Activated CD4-positive, alpha-beta T cell treated with anti-CD3 and anti-CD28 coated beads, Interleukin-2, amount 10 ng/mL, durations not matched to agents 24 days and 14 days (primary cell): ENCODE results near the gene ILKAP. TPM values are rescaled to one million over a fixed set of nuclear protein-coding genes. Genes with fewer than 3 reads are reported as not detected.

Experiments used
- DNase-seq: peaks from one replicate; pipeline ENCODE4 v3.0.0; 2022
- H3K27ac Mint-ChIP-seq: one replicate; pipeline ENCODE4 v1.8.0; 2022; ENCODE audit warnings: mild to moderate bottlenecking, mixed read lengths
- H3K27me3 Mint-ChIP-seq: one replicate; pipeline ENCODE4 v1.8.0; 2022; ENCODE audit warnings: mixed read lengths
- H3K36me3 Mint-ChIP-seq: one replicate; pipeline ENCODE4 v1.8.0; 2022; ENCODE audit warnings: low read depth, mild to moderate bottlenecking, mixed read lengths
- H3K4me1 Mint-ChIP-seq: one replicate; pipeline ENCODE4 v1.8.0; 2021; ENCODE audit warnings: mixed read lengths
- H3K4me3 Mint-ChIP-seq: one replicate; pipeline ENCODE4 v1.8.0; 2022; ENCODE audit warnings: mild to moderate bottlenecking, moderate library complexity, mixed read lengths
- H3K9me3 Mint-ChIP-seq: one replicate; pipeline ENCODE4 v1.8.0; 2021; ENCODE audit warnings: mixed read lengths
- intact Hi-C: fragments of 100-400 bp; cut with micrococcal nuclease; formaldehyde crosslinking; loops from one replicate; pipeline ENCODE4 v1.15.1; 2023
- total RNA-seq: library from RNA; stranded (reverse); gene quantifications from 2 replicates; pipeline ENCODE4 v1.2.3, GENCODE V29; 2022

The ILKAP gene
- total RNA-seq, 1 donor from 2014 or later = 77.4 TPM

DNA sequence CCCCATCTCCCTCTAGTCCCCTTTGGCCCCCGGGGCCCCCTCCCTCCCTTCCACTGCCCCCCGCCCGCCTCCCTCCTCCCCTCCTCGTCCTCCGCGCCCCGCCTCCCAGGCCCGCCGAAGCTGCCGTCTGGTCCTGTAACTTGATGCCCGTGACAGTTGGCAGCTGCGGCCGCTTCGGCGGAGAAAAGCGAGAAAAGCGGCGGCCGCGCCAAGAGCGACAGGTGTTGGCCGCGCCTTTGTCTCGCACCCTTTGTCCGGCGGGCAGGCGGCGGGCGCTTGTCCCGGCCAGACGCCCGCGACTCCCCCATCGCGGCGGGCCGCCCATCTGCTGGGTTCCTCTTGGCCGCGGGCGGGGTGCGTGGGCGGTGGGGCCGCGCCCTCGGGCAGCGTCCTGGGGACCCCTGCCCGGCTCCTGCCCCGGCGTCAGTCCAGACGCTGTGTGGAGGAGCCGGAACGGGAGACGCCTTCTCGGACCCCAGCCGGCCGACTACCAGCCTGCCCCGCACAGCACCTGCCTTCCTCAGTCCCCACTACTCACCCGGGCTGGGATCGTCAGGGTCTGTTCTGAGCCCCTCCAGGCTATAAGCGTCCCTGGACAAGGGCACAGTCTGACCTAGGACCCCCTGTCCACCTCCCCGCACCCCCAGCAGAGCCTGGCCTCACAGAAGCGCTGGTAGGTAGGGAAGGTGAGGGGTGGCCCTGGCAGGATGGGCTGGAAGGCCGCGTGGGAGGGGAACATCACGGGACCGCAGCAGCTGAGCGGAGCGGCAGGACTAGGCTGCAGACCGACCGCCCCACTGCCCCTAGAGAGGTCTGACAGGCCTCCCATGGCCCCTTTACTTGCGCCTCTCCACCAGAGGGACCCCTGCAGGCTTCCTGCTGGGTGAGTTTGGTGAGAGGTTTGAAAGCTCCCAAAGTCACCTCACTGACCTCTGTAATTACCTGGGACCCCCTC, 37.5 kb upstream of the ILKAP start:
- H3K27ac Mint-ChIP-seq = no peak overlapping the region
- peak overlapping the region; percentile 61 for H3K4me3 Mint-ChIP-seq

DNA sequence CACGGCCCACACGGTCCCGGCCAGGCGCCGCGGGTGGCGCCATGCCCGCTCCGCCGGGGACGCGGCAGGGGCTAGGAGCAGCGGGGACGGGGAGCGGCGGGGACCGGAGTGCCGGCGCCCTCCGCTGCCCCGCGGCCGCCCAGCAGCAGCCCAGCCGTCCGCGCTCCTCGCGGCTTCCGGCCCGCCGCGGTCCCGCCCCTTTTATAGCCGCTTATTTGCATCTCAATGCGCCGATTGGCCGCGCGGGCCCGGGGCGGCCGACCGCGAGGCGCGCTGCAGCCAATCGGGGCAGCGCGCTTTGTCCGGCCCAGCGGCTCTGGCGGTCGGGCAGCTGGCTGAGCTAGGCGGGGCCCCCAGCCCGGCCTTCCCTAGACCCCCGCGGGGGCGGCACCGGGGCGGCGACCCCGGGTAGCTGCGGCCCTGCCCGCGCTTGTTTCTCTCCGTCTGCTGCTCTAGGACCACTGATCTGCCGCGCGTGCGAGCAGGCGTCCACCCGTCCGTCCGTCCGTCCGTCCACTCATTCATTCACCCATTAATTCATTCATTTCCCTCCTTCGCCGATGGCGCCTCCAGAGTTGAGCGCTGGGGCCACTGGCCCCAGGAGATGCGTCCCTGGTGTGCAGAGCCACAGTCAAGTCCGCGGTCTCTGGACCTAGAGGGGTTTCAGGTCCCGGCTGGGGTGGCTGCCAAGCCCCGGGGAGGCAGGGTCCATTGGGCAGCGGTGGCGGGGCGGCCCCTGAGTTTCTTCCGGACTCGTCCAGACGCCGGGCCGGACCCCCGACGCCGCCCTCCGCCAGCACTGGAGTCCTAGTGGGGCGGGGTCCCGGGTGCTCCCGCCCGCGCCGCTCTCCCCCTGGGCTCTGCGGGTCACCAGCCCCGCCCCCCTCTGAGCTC, 36.6 kb upstream of the ILKAP start, which contains the start of gene HES6:
HES6 (minus strand) TSS at position 176 of the 894 bp plus-strand sequence; CDS start at position 43, 133 bp downstream.
- H3K36me3 Mint-ChIP-seq = peaks cover 4% of the 10 kb centered on the region
- peak within 1 kb of the TSS; percentile 83 for H3K4me3 Mint-ChIP-seq
- intact Hi-C loops = loop anchor here (1.0 to 2.0 kb wide), 3 partner anchors 9 to 273 kb away; partner anchors contain the start of genes ILKAP and UBE2F
- DNase-seq = peak; percentile 95
- peaks cover 46% of the 10 kb centered on the region for H3K27me3 Mint-ChIP-seq
- no peaks in the 10 kb centered on the region for H3K9me3 Mint-ChIP-seq
- peak within 1 kb of the TSS; percentile 51 for H3K27ac Mint-ChIP-seq
- H3K4me1 Mint-ChIP-seq = peaks cover 6% of the 10 kb centered on the region

More for the DNA sequence above, 37.5 kb upstream of the ILKAP start:
- Mint-ChIP-seq H3K9me3 (no peaks in the 10 kb centered on the region), H3K36me3 (peaks cover 11% of the 10 kb centered on the region), H3K27me3 (peaks cover 37% of the 10 kb centered on the region), H3K4me1 (peaks cover 2% of the 10 kb centered on the region)
- intact Hi-C loops = loop anchor here (1.0 to 2.0 kb wide), 2 partner anchors 10 to 38 kb away; partner anchors contain the start of gene ILKAP
- peak; percentile 68 for DNase-seq

DNA sequence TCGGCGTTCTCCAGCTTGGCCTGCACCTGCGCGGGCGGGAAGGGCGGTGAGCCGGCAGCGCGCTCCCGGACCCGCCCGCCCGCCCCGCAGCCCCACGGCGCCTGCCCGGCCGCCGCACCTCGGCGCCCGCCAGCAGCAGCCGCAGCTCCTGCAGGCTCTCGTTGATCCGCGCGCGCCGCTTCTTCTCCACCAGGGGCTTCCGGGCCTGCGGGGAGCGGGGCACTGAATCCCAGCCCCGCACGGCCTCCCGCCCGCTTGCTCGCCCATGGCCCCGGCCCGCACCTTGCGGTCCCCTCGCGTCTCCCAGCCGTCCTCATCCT, 36.0 kb upstream of the ILKAP start:
- H3K27ac Mint-ChIP-seq = no peak overlapping the region
- intact Hi-C loops = loop anchor here (2.0 kb wide), 1 partner anchor 273 kb away; the partner anchor contains the start of gene UBE2F
- no peaks in the 10 kb centered on the region for H3K9me3 Mint-ChIP-seq
- H3K36me3 Mint-ChIP-seq = peaks cover 2% of the 10 kb centered on the region
- peaks cover 48% of the 10 kb centered on the region for H3K27me3 Mint-ChIP-seq
- peaks cover 6% of the 10 kb centered on the region for H3K4me1 Mint-ChIP-seq
- no peak for DNase-seq
- peak overlapping the region; percentile 83 for H3K4me3 Mint-ChIP-seq

DNA sequence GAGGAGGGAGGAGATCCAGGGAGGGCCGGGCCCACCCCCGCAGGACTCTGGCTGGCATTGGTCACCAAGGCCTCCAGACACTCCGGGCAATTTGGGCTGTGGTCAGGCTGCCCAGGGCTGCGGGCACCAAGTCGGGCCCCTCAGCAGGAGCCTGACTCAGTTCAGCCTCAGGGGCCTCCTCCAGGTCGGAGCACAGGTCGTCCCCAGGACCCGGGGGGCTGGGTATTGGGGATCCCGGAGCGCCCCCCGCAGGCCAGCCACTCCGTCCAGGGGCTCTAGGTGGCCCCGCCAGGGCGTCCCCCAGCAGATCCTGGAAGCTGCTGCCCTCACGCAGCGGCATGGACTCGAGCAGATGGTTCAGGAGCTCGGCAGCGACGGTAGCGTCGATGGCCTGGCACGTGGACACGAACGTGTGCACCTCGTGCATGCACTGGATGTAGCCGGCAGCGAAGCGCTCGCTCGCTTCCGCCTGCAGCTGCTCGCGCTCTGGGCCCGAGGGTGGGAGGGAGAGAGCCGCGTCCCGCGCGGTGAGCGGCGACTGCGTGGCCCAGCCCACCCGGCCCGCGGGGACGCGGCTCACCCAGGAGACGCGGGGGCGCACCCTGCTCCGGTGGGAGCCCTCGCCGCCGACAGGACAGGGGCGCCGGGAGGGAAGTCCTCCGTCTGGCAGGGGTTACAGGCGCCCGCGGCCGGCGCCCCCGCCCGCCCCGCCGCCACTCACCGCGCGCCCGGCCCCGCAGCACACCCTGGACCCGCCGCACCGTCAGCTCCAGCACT, 35.5 kb upstream of the ILKAP start:
- Mint-ChIP-seq H3K4me1 (peaks cover 6% of the 10 kb centered on the region), H3K27ac (no peak overlapping the region), H3K4me3 (peak overlapping the region; percentile 40), H3K27me3 (peaks cover 49% of the 10 kb centered on the region), H3K9me3 (peaks cover 1% of the 10 kb centered on the region), H3K36me3 (peaks cover 2% of the 10 kb centered on the region)
- peak; percentile 83 for DNase-seq
- intact Hi-C loops = loop anchor here (2.0 kb wide), 1 partner anchor 272 kb away; the partner anchor contains the start of gene UBE2F

DNA sequence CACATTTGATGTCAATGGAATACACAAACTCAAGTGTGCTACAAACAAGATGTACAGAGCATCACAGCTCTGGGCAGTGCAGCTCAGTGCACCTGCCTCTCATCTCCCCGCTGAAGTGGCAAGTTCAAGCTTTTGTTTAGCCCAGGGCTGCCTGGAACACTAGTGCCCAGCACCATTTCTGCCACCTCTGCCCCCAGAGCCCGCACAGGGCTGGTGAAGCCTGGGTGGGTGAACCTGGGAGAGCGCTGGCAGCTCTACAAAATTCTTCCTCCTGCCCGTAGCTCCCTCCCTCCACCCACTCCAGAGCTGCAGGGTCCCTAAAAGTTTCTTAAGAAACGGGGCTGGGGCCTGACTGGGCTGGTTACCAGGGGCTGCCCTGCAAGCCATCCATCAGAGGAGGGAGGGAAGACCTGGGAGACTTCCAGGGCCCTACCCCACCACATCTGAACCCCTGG, 34.8 kb upstream of the ILKAP start:
- intact Hi-C loops = loop anchor here (2.0 kb wide), 1 partner anchor 272 kb away; the partner anchor contains the start of gene UBE2F
- Mint-ChIP-seq H3K9me3 (peaks cover 8% of the 10 kb centered on the region), H3K36me3 (peaks cover 2% of the 10 kb centered on the region), H3K27me3 (peaks cover 55% of the 10 kb centered on the region), H3K4me3 (peak overlapping the region; percentile 40), H3K27ac (no peak overlapping the region), H3K4me1 (peaks cover 6% of the 10 kb centered on the region)
- no peak for DNase-seq

DNA sequence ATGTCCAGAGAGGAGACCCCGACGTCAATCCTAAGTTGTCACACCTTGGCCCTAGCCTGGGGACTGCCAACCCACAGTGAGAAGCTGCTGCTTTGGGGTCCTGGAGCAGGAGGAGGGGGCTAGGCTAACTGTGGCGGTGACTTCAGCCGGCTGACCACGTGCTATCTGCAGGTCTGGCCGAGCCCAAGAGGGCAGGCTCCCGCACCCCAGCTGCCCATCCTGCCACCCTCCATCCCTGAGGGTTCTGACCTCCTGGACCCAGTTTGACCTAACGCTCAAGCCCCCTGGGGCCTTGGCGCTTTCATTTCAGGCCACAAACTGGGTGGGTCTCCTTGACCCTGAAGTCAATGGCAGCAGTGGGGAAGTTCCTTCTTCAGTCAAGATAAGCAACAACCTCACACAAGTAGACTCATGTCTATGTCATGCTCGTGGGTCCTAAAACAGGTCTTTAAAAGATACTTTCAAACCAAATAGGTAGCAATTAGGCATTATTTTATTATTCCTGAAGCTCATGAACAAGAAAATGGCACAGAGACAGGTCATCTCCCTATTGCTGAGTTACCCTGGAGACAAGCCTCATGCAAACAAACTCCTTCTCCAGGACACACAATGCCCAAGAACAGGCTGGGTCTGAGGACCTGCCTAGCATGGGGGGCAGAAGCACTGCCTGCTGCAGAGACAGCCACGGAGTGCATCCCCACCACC, 34.1 kb upstream of the ILKAP start:
- Mint-ChIP-seq H3K4me3 (no peak overlapping the region), H3K36me3 (peaks cover 2% of the 10 kb centered on the region), H3K27me3 (peaks cover 60% of the 10 kb centered on the region), H3K9me3 (peaks cover 8% of the 10 kb centered on the region), H3K27ac (no peak overlapping the region), H3K4me1 (peaks cover 6% of the 10 kb centered on the region)
- no peak for DNase-seq
- intact Hi-C loops = loop anchor here (2.0 kb wide), 1 partner anchor 271 kb away; the partner anchor contains the start of gene UBE2F

DNA sequence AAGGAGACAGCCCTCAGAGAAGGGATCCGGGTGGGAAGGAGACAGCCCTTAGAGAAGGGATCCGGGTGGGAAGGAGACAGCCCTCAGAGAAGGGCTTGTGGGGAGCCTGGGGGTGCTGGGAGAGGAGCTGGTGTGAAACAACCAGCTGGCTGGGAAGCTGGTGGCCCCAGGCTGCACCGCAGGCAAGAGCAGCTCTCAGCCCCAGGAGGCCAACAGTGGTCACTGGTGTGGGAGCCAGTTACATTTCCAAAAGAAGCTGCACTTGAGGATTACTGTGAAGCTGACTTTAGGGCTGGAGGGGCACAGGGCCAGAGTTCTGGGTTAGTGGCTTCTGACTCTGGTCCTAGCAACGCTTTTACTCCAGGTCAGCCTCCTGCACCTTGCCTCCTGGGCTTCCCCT, 33.1 kb upstream of the ILKAP start:
- no peak overlapping the region for H3K4me3 Mint-ChIP-seq
- intact Hi-C loops = no loop called here
- peaks cover 60% of the 10 kb centered on the region for H3K27me3 Mint-ChIP-seq
- H3K27ac Mint-ChIP-seq = no peak overlapping the region
- peaks cover 2% of the 10 kb centered on the region for H3K36me3 Mint-ChIP-seq
- H3K4me1 Mint-ChIP-seq = peaks cover 8% of the 10 kb centered on the region
- DNase-seq = no peak
- H3K9me3 Mint-ChIP-seq = peaks cover 18% of the 10 kb centered on the region

DNA sequence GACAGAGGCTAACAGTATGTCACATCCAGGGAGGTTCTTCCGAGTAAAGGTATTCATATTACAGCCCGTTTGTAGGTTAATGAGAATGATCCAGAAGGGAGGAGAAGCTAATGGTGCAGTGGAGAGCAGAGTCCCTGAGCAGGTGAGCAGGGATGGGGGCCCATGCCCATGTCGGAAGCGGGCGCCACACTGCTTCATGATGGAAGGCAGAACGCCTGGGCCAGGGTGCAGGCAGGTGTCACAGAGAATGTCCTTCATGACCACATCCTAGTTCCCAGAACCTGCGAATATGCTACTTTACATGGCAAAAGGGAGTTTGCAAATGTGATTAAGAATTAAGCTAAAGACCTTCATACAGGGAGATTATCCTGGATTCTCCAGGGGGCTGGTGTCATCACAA, 32.4 kb upstream of the ILKAP start:
- Mint-ChIP-seq H3K27ac (no peak overlapping the region), H3K4me3 (no peak overlapping the region), H3K36me3 (peaks cover 2% of the 10 kb centered on the region), H3K9me3 (peaks cover 19% of the 10 kb centered on the region), H3K4me1 (peaks cover 11% of the 10 kb centered on the region), H3K27me3 (peaks cover 58% of the 10 kb centered on the region)
- DNase-seq = no peak
- intact Hi-C loops = no loop called here

DNA sequence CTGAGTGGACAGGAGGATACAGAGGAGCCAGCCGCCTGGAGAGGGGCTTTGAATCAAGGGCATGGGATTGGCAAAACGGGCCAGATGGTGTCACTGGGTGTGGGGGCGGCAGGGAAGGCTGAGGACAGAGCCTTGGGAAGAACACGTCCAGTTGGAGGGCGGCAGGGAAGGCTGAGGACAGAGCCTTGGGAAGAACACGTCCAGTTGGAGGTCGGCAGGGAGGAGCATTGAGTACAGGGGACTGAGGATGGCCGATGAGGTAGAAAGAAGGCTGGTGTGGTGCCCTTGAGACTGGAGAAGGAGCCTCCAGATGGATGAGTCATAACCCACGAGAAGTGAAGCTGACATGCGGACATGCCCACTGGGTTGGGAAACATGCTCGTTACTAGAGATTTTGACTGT, 31.8 kb upstream of the ILKAP start:
- Mint-ChIP-seq H3K36me3 (peaks cover 2% of the 10 kb centered on the region), H3K27ac (no peak overlapping the region), H3K4me1 (peaks cover 15% of the 10 kb centered on the region), H3K9me3 (peaks cover 19% of the 10 kb centered on the region), H3K4me3 (peak overlapping the region; percentile 7), H3K27me3 (peaks cover 62% of the 10 kb centered on the region)
- DNase-seq = peak; percentile 55
- intact Hi-C loops = no loop called here

DNA sequence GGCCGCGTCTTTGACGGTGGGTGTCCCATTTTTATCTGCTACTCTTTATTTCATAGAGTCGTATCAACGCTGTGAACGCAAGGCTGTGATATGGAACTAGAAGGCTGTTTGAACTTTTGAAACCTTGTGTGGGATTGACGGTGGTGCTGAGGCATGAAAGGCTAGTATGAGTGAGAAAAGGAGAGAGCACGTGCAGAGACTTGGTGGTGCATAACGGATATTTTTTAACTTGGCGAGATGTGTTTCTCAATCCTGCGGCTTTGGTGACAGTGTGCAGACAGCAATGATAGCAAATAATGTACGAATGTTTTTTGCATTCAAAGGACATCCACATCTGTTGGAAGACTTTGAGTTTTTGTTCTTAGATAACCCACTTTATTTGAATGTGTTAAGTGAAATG, 30.1 kb upstream of the ILKAP start:
- peaks cover 2% of the 10 kb centered on the region for H3K36me3 Mint-ChIP-seq
- H3K4me1 Mint-ChIP-seq = peaks cover 14% of the 10 kb centered on the region
- DNase-seq = no peak
- peak overlapping the region; percentile 28 for H3K4me3 Mint-ChIP-seq
- peaks cover 70% of the 10 kb centered on the region for H3K27me3 Mint-ChIP-seq
- intact Hi-C loops = no loop called here
- no peak overlapping the region for H3K27ac Mint-ChIP-seq
- H3K9me3 Mint-ChIP-seq = peaks cover 19% of the 10 kb centered on the region

DNA sequence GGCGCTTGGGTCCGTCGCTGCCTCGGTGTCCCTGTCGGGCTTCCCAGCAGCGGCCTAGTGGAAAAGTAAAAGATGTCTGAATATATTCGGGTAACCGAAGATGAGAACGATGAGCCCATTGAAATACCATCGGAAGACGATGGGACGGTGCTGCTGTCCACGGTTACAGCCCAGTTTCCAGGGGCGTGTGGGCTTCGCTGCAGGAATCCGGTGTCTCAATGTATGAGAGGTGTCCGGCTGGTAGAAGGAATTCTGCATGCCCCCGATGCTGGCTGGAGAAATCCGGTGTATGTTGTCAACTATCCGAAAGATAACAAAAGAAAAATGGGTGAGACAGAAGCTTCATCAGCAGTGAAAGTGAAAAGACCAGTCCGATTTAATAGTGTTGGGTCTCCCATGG, 28.3 kb upstream of the ILKAP start:
- intact Hi-C loops = loop anchor here (1.0 kb wide), 2 partner anchors 8 to 29 kb away; partner anchors contain the start of genes HES6 and ILKAP
- H3K27me3 Mint-ChIP-seq = peaks cover 58% of the 10 kb centered on the region
- peaks cover 14% of the 10 kb centered on the region for H3K4me1 Mint-ChIP-seq
- DNase-seq = no peak
- H3K4me3 Mint-ChIP-seq = peak overlapping the region; percentile 85
- no peak overlapping the region for H3K27ac Mint-ChIP-seq
- peaks cover 19% of the 10 kb centered on the region for H3K9me3 Mint-ChIP-seq
- H3K36me3 Mint-ChIP-seq = peaks cover 2% of the 10 kb centered on the region

DNA sequence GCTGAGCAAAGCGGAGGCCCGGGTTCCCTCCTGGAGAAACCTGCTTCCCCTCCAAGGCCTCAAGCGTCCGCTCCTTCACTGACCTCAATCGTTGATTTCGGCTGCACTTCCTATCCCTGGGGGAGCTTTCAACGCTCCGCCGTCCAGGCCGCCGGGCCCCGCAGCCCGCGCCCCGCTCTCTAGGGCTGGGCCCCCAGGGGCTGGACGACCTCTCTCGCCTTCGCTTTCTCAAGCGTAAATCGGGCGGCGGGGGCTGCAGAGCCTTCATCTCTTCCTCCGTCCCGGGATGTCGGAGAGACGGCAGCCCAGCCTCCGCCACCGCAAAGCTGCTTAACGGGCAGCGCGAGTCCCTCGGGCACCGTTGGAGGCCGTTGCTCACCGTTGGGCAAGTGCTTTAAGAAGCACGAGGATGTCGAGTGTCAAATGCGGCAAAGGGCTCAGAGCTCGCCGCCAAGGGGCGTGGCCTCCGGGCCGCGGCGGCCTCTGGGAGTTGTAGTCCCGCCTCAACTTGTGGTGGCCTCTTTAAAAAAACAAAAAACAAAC, 27.8 kb upstream of the ILKAP start:
- peak; percentile 95 for DNase-seq
- Mint-ChIP-seq H3K27ac (peak overlapping the region; percentile 67), H3K4me1 (peaks cover 14% of the 10 kb centered on the region), H3K9me3 (peaks cover 19% of the 10 kb centered on the region), H3K4me3 (peak overlapping the region; percentile 85), H3K27me3 (peaks cover 55% of the 10 kb centered on the region), H3K36me3 (peaks cover 2% of the 10 kb centered on the region)
- intact Hi-C loops = loop anchor here (1.0 kb wide), 2 partner anchors 9 to 28 kb away; partner anchors contain the start of genes HES6 and ILKAP
